Measurements from ENCODE around the gene VPS13C.

DNA sequence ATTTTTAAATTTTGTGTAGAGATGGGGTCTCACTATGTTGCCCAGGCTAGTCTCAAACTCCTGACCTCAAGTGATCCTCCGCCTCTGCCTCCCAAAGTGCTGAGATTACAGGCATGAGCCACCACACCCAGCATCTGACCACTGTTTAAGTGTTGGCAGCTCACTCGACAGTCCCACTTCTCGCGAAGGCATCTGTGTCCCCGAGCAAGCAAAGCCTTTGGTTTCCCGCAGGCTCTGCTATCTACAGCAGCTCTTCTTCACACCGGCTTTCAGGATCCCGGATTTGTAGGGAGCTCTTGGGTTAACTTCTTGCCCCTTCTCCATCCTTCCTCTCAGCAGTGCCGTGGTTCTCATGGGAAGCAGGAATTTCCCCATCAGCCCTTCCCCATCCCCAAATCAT lies 240.9 kb downstream of the VPS13C start:
- TF ChIP-seq, protein P1, sequence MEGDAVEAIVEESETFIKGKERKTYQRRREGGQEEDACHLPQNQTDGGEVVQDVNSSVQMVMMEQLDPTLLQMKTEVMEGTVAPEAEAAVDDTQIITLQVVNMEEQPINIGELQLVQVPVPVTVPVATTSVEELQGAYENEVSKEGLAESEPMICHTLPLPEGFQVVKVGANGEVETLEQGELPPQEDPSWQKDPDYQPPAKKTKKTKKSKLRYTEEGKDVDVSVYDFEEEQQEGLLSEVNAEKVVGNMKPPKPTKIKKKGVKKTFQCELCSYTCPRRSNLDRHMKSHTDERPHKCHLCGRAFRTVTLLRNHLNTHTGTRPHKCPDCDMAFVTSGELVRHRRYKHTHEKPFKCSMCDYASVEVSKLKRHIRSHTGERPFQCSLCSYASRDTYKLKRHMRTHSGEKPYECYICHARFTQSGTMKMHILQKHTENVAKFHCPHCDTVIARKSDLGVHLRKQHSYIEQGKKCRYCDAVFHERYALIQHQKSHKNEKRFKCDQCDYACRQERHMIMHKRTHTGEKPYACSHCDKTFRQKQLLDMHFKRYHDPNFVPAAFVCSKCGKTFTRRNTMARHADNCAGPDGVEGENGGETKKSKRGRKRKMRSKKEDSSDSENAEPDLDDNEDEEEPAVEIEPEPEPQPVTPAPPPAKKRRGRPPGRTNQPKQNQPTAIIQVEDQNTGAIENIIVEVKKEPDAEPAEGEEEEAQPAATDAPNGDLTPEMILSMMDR (IDR thresholded peaks at IDR 0.05): no peak
- no peak for TF ChIP-seq EZH2 (IDR thresholded peaks at IDR 0.05; ENCODE audit: borderline replicate concordance, insufficient read depth, low read depth, low read length, poor library complexity, severe bottlenecking)
